Activated CD8-positive, alpha-beta memory T cell treated with anti-CD3 and anti-CD28 coated beads, Interleukin-2, amount 50 U/mL, for 1 hour (primary cell): ENCODE measurements around the gene RIBC2.
"Not testable (repeated sequence)": the region's sequence is repeated elsewhere in the genome, so short reads cannot be mapped to it uniquely, and the experiment has no call there.

ENCODE experiments used
- DNase-seq: peaks from one replicate; pipeline ENCODE4 v3.0.0-alpha.2; 2020; ENCODE audit errors: extremely low read depth

Gene RIBC2

GRCh38 chr22:45413368-45414211 is at the start of gene RIBC2, which contains the start of gene SMC1B:
Gene RIBC2, plus strand, starts transcription at chr22:45413693. Its CDS starts 194 bp downstream, at chr22:45413887.
Gene SMC1B, minus strand, starts transcription at chr22:45413599. Its CDS starts 32 bp downstream, at chr22:45413567.
- DNase-seq: peak; percentile 51

- no peak for DNase-seq
Observed at GRCh38 chr22:45366713-45367112, 46.8 kb upstream of the RIBC2 start.

DNA sequence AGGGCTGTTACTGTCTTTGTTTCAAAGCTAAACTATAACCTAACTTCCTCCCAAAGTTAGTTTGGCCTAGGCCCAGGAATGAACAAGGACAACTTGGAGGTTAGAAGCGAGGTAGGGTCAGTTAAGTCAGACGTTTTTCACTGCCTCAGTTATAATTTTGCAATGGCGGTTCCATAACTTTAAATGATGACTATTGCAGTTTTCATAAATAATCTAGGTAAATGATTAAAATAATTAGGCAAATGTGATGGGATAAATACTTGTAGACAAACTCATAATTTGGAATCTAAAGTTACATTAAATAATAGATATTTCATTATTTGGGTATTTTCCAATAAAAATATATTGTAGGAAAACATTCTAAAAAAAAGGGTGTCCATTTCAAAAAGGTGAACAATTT is 39.9 kb upstream of the RIBC2 start:
- DNase-seq: not testable (repeated sequence)

- no peak for DNase-seq
Observed at GRCh38 chr22:45376009-45376408, 37.5 kb upstream of the RIBC2 start.

DNA sequence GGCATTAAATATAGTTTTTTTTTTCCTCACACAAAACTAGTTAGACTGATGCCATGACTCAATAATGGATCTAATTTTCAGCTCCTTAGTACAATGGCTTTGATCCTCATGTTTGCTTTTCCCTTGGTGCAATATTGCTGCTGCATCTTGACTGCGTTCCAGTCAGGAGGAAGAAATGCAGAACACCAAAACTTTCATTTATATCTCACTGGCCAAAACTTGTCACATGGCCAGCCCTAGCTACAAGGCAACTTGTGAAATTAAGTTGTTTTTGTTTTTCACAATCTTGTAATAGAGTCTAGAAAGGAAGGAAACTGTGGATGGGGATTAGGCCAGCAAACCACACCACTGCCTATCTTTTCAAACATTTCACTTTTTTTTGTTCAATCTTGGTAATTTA is 36.8 kb upstream of the RIBC2 start:
- no peak for DNase-seq

- no peak for DNase-seq
Observed at GRCh38 chr22:45381348-45381747, 32.1 kb upstream of the RIBC2 start.

DNA sequence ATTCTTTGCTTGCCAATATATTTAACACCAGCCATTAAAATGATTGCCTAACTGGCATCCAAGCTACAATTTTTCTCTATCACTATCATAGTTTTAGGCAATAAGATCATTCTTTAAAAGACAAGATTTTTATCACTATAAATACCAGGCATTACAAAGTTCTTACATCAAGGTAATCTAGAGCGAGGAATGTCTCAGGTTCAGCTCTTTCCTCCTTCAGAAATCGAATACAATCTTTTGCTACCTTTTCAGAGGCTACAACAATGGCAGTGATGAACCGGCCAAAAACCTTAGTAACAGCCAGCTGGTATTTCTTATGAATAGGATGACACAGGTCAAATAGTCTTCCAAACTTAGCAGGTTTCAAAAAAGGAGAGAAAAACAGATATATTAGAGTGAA is 23.9 kb upstream of the RIBC2 start:
- DNase-seq: no peak

- no peak for DNase-seq
Observed at GRCh38 chr22:45397806-45398205, 15.7 kb upstream of the RIBC2 start.

DNA sequence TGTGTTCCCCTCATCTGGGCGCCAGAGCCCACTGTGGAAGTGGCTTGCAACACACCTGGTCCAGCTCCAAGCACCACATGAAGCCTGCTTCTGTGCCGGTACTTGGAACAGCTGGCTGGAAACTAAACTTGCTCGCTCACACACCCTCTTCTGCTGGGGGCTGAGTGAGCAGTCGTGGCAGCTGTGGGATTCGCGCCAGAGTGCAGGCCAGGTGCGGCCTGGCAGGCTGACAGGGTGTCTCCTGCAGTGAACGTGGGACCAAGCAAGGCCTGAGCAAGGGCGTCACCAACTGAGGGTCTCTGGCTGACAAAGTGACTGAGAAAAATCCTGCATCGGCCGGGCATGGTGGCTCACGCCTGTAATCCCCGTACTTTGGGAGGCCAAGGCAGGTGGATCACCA is 15.3 kb upstream of the RIBC2 start:
- DNase-seq: no peak

GRCh38 chr22:45399712-45400445 is 13.6 kb upstream of the RIBC2 start:
- no peak for DNase-seq

DNA sequence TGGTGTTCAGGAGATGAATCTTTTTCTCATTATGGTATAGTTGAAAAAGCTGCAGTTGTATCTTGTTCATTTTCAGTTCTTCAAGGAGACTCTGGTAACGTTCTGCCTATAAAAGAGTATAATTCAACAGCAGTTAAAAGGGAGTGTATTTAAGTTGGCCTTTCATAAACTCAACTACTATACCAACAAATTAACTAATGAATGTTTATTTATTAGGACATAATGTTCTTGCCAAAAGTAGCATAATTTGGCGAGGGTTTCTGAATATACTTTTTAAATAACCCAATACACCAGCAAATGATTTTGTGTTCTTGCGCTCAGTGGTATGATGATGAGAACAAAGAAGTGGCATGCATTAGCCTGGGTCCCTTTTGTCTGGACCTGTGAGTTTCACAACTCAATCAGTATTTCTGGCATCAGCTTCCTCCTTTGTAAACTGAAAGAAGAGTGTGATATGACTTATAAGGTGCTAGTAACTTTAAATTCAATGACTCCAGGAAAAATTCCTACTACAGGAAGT is 11.0 kb upstream of the RIBC2 start:
- DNase-seq: no peak

GRCh38 chr22:45407793-45408192 is 5.7 kb upstream of the RIBC2 start:
- no peak for DNase-seq

- DNase-seq: no peak
Observed at GRCh38 chr22:45413013-45413367, 503 bp upstream of the RIBC2 start.

DNA sequence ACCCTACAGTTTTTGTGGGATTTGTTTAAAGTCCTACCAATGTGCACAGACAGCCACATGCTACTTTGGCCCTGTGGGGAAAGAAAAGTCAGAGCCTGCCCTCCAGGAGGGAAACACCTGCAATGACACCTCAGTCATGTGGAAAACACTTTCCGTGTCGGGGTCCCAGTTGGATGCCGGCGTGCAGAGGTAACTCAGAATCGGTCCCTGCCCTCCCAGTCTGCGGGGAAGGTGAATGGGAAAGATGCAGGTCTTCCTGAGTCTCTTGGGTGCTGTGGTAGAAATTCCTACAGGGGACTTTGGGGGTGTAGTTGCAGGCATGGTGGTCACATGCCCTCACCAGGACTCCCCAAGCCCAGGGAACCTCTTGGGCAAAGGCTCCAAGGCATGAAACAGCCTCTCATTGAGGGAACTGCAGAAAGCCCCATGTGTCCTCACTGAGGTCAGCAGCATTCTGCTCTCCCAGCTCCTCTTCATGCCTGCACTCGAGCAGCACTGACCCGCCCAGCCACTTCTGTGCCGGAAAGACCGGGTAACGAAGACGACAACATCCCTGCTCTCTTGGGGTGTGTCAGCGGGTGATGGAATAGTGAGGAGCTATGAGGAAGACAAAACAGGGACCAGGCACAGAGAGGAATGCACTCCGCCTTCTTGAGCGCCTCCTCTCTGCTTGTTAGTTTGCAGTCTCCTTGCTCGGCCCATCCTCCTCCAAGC is 4.7 kb downstream of the RIBC2 start:
- DNase-seq: no peak

GRCh38 chr22:45418770-45419138 is 5.3 kb downstream of the RIBC2 start:
- no peak for DNase-seq

GRCh38 chr22:45420011-45420410 is 6.5 kb downstream of the RIBC2 start:
- DNase-seq: no peak

GRCh38 chr22:45420539-45420938 is 7.0 kb downstream of the RIBC2 start:
- DNase-seq: no peak

GRCh38 chr22:45421349-45422055 is 8.0 kb downstream of the RIBC2 start:
- no peak for DNase-seq

DNA sequence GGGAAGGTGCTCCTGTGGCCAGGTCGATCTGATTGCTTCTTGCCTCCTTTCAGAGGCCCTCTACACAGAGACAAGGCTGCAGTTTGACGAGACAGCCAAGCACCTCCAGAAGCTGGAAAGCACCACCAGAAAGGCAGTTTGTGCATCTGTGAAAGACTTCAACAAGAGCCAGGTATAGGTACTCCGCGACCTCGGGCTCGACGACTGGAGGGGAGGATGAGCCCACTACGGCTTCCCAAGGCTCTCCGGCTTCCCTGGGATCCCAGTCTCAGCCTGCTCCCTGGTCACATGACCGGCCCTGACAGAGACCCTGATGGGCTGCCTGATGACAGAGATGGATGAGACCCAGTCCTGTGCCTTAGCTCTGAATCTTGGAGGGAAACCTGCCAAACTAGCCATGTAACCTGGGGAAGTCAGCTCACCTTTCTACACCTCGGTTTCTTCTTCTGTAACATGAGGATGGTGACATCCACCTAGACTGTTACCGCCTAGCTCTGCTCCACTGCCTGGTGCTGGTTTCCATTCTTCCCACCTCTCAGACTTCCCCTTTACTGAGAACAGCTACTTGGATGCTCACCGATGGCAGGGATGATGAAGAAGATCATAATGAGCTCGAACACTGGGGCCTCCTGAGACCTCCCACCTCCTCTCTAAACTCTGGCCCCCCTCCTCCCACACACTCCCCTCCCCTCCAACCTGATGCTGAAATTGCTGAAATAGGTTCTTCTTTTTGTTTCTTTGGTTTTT is 8.9 kb downstream of the RIBC2 start:
- DNase-seq: no peak

DNA sequence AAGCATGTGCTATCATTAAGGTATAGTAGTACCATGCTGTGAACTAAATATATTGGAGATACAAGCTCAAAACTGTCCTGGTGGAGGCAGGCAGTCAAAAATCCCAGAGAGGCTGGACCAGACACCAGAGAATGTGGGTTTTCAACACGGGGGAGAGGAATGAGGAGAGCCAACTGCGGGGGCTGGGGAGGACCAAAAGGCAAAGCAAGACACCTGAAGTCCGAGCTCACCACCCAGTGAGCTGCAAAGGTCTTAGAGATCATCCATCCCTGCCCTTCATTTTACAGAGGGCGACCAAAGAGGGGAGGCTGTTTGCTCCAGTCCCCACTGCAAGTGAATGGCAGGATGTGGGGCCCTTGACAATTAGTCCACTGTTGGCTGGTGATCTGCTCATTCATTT is 10.0 kb downstream of the RIBC2 start:
- DNase-seq: no peak

DNA sequence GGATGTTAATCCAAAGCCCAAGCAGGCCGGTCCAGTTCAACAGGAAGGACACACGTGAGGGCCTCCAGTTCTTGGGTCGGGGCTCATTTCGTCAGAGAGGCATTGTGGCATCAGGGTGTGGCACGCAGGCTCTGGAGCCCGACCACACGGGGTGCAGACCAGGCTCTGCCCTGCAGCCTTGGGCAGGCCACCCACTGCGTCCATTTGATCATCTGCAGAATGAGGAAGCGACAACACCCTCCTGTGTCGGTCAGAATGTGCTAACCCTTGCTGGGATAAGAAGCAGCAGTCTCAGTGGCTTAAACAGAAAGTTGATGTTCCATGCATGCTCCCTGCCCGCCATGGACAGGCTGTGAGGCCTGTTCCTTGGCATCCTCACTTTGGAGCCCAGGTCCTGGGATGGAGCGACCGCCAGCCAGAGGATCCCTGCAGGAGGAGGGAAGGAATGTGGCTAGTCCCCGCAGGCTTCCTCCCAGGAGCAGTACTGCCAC is 10.8 kb downstream of the RIBC2 start:
- no peak for DNase-seq
